B cell (primary cell): Measurements from ENCODE around the gene OR2M3. TPM values are rescaled to one million over a fixed set of nuclear protein-coding genes. Genes with fewer than 3 reads are reported as not detected.

Source experiments
- ATAC-seq: fragments of 200-7000 bp; cut with Tn5 transposase; one replicate; pipeline ENCODE4 v1.10.0; 2021; ENCODE audit warnings: low read depth, mild to moderate bottlenecking, moderate number of reproducible peaks, moderate library complexity
- CTCF ChIA-PET: fragments of 350-600 bp; sonication (Branson Sonifier 250); formaldehyde crosslinking; loops from one replicate; lab custom pipeline; 2021; ENCODE audit warnings: antibody characterized with exemption, inconsistent platforms; lab: Charles Lee
- POLR2A ChIA-PET: fragments of 350-600 bp; sonication (Branson Sonifier 250); formaldehyde crosslinking; loops from one replicate; lab custom pipeline; 2021; ENCODE audit warnings: antibody characterized with exemption; lab: Charles Lee
- DNase-seq: peaks from one replicate; pipeline ENCODE4 v3.0.0; 2013
- H2AFZ ChIP-seq: 2 replicates; pipeline ENCODE4 v1.6.1; 2012; ENCODE audit warnings: mild to moderate bottlenecking, low read depth, low read length; ENCODE audit not compliant: insufficient read depth, poor library complexity, severe bottlenecking
- H3K27ac ChIP-seq, 2 donors: 1 replicate in 1 of 2; 2 replicates in 1 of 2; pipeline ENCODE4 v1.5.1; 2012 to 2013; ENCODE audit warnings: low read length in 2 of 2, mild to moderate bottlenecking in 2 of 2, moderate library complexity in 1 of 2
- H3K27me3 ChIP-seq, 4 experiments: fragments of 200-600 bp in 1 of 4; sonication (generic) in 1 of 4; replicated peaks in 1 of 4; 1 replicate in 2 of 4; 2 replicates in 2 of 4; pipeline versions ENCODE4 v1.6.1 to v1.7.0; 2013 to 2016; ENCODE audit warnings: low read length in 3 of 4, mild to moderate bottlenecking in 2 of 4, mixed read lengths in 1 of 4, moderate library complexity in 1 of 4; ENCODE audit not compliant: insufficient read depth in 4 of 4, control insufficient read depth in 3 of 4; ENCODE audit errors: control extremely low read depth in 1 of 4
- H3K36me3 ChIP-seq, 2 experiments: replicated peaks in 1 of 2; 1 replicate in 1 of 2; 2 replicates in 1 of 2; pipeline versions ENCODE4 v1.6.1 to v1.7.1; 2013; ENCODE audit warnings: low read length in 1 of 2; ENCODE audit not compliant: insufficient read depth in 2 of 2, control insufficient read depth in 1 of 2; ENCODE audit errors: control extremely low read depth in 1 of 2, extremely low read depth in 1 of 2
- H3K4me1 ChIP-seq, 2 donors: fragments of 200-600 bp in 1 of 2; sonication (generic) in 1 of 2; 1 replicate in 1 of 2; 2 replicates in 1 of 2; pipeline versions ENCODE4 v1.5.1 to v1.6.1; 2013 to 2017; ENCODE audit warnings: low read length in 2 of 2; ENCODE audit not compliant: control insufficient read depth in 2 of 2, insufficient read depth in 2 of 2
- H3K4me2 ChIP-seq: replicated peaks from 2 replicates; pipeline ENCODE3; 2012; ENCODE audit warnings: mild to moderate bottlenecking, low read depth, low read length; ENCODE audit not compliant: poor library complexity, severe bottlenecking
- H3K4me3 ChIP-seq, 5 experiments: fragments of 200-600 bp in 1 of 5; sonication (generic) in 1 of 5; 1 replicate in 3 of 5; 2 replicates in 2 of 5; pipeline versions ENCODE4 v1.5.1 to v1.7.0; 2011 to 2016; ENCODE audit warnings: low read length in 4 of 5, mild to moderate bottlenecking in 4 of 5, low read depth in 2 of 5, control low read depth in 1 of 5, moderate library complexity in 1 of 5; ENCODE audit not compliant: insufficient read depth in 1 of 5; ENCODE audit errors: control extremely low read depth in 1 of 5, extremely low read depth in 1 of 5
- H3K79me2 ChIP-seq: fragments of 200-600 bp; sonication (generic); one replicate; pipeline ENCODE4 v1.6.0; 2016; ENCODE audit warnings: low read length; ENCODE audit not compliant: control insufficient read depth, insufficient read depth
- H3K9ac ChIP-seq: fragments of 200-600 bp; sonication (generic); 2 replicates; pipeline ENCODE4 v1.6.1; 2017; ENCODE audit warnings: mild to moderate bottlenecking, low read length, moderate library complexity
- H3K9me3 ChIP-seq, 3 donors: one replicate each; pipeline versions ENCODE4 v1.6.1 to v1.7.1; 2013; ENCODE audit warnings: low read length in 2 of 3; ENCODE audit not compliant: control insufficient read depth in 2 of 3, insufficient read depth in 1 of 3; ENCODE audit errors: control extremely low read depth in 1 of 3
- H4K20me1 ChIP-seq: 2 replicates; pipeline ENCODE4 v1.6.0; 2012; ENCODE audit warnings: mild to moderate bottlenecking, low read length; ENCODE audit not compliant: insufficient read depth, control insufficient read depth, poor library complexity, severe bottlenecking
- H3K27ac Mint-ChIP-seq: one replicate; pipeline ENCODE4 v1.8.0; 2021; ENCODE audit warnings: mixed read lengths
- H3K27me3 Mint-ChIP-seq: one replicate; pipeline ENCODE4 v1.8.0; 2021; ENCODE audit warnings: mixed read lengths
- H3K4me1 Mint-ChIP-seq: one replicate; pipeline ENCODE4 v1.8.0; 2021; ENCODE audit warnings: mixed read lengths
- H3K4me3 Mint-ChIP-seq: one replicate; pipeline ENCODE4 v1.8.0; 2021; ENCODE audit warnings: mixed read lengths
- H3K9me3 Mint-ChIP-seq: one replicate; pipeline ENCODE4 v1.8.0; 2022; ENCODE audit warnings: mixed read lengths; ENCODE audit not compliant: insufficient read depth
- EZH2 ChIP-seq: IDR thresholded peaks from 2 replicates; pipeline ENCODE4 v1.6.1; 2012; ENCODE audit warnings: borderline replicate concordance, low read depth, mild to moderate bottlenecking, moderate library complexity, low read length; ENCODE audit not compliant: insufficient read depth, poor library complexity, severe bottlenecking
- WGBS: methylation state at CpG from one replicate; pipeline ENCODE4 v1.1.5; 2013; ENCODE audit warnings: missing lambda C conversion rate; ENCODE audit not compliant: insufficient coverage; 5-methylcytosine and 5-hydroxymethylcytosine counted together
- intact Hi-C: fragments of 100-400 bp; cut with micrococcal nuclease; formaldehyde crosslinking; loops from one replicate; pipeline ENCODE4 v1.10.0; 2022
- polyA plus RNA-seq: library from polyadenylated mRNA; depleted of rRNA; stranded (reverse); fragments of >200 nt; gene quantifications from 2 replicates; pipeline ENCODE4 v1.2.3, GENCODE V29; 2012
- total RNA-seq, 2 donors: library from RNA; stranded (reverse); fragments of 120-200 nt in 1 of 2; gene quantifications; 1 replicate in 1 of 2; 2 replicates in 1 of 2; pipeline versions ENCODE4 v1.2.3 to v1.2.4, GENCODE V29; 2013 to 2022
- TF ChIP-seq, protein P1 (sequence below): fragments of 200-600 bp; IDR thresholded peaks from one replicate; pipeline ENCODE4 v1.8.0; 2022; ENCODE audit warnings: antibody characterized with exemption, mild to moderate bottlenecking

The OR2M3 gene
- total and polyA plus RNA-seq, 2 donors (not counting 1 experiment from before 2014, with no cell fraction given) = not detected

DNA sequence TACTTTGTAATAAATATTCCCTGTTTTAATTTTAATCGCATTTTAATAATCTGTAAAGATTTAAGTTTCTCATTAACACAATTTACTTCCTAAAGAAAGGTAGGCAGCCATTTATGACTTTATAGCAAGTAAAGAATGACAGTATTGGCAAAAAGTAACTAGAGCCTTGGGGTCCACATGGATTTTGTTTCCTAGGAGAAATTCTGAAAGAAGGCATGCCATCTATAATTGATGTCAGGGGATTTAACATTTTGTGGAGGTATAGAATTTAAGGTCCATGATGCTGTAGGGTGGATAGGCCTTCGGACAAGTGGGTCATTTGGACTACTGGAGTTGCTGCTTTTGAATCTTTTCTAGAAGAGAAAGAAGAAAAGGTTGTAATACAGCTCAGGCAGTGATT is 34.1 kb downstream of the OR2M3 start, which contains the start of gene OR2M4:
Gene OR2M4 (plus strand): TSS at position 301 of the 400 bp plus-strand sequence. CDS start 7,512 bp downstream, outside the sequence.
- Mint-ChIP-seq H3K4me3 (no peak within 1 kb of the TSS), H3K4me1 (no peaks in the 10 kb centered on the region), H3K9me3 (peaks cover 5% of the 10 kb centered on the region), H3K27me3 (no peaks in the 10 kb centered on the region), H3K27ac (no peak within 1 kb of the TSS)
- WGBS = 86% methylated on average over 1 of the region's 2 CpGs
- ATAC-seq (no peak), DNase-seq (no peak)
- ChIA-PET POLR2A (no interaction called here), CTCF (no interaction called here)
- Histone ChIP-seq H2AFZ (no peak within 1 kb of the TSS), H3K9ac (no peak within 1 kb of the TSS), H3K36me3 (no peaks in the 10 kb centered on the region), H3K4me3 (no peak within 1 kb of the TSS), H4K20me1 (no peaks in the 10 kb centered on the region), H3K27ac (no peak within 1 kb of the TSS), H3K79me2 (no peaks in the 10 kb centered on the region), H3K9me3 (peaks cover 0 to 7% (median 3%) of the 10 kb centered on the region in 3 donors), H3K27me3 (no peaks in the 10 kb centered on the region), H3K4me2 (no peak within 1 kb of the TSS), H3K4me1 (no peaks in the 10 kb centered on the region)
- no peak for TF ChIP-seq EZH2
- TF ChIP-seq, protein P1, sequence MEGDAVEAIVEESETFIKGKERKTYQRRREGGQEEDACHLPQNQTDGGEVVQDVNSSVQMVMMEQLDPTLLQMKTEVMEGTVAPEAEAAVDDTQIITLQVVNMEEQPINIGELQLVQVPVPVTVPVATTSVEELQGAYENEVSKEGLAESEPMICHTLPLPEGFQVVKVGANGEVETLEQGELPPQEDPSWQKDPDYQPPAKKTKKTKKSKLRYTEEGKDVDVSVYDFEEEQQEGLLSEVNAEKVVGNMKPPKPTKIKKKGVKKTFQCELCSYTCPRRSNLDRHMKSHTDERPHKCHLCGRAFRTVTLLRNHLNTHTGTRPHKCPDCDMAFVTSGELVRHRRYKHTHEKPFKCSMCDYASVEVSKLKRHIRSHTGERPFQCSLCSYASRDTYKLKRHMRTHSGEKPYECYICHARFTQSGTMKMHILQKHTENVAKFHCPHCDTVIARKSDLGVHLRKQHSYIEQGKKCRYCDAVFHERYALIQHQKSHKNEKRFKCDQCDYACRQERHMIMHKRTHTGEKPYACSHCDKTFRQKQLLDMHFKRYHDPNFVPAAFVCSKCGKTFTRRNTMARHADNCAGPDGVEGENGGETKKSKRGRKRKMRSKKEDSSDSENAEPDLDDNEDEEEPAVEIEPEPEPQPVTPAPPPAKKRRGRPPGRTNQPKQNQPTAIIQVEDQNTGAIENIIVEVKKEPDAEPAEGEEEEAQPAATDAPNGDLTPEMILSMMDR = no peak
- intact Hi-C loops = no loop called here

DNA sequence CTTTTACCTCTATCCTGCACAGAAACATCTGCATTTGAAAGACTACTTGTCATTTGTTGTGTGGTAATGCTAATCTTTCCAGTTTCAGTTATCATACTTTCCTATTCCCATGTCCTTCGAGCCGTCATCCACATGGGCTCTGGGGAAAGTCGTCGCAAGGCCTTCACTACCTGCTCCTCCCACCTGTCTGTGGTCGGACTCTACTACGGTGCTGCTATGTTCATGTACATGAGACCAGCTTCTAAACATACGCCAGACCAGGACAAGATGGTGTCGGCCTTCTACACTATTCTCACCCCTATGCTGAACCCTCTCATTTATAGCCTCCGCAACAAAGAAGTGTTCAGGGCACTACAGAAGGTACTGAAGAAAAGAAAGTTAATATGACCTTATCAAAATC is 42.4 kb downstream of the OR2M3 start:
- Histone ChIP-seq H3K36me3 (no peaks in the 10 kb centered on the region), H3K4me3 (no peak overlapping the region), H3K27me3 (peaks cover 0 to 8% (median 2%) of the 10 kb centered on the region in 4 experiments), H4K20me1 (no peaks in the 10 kb centered on the region), H2AFZ (no peak overlapping the region), H3K4me1 (peaks cover 3 to 4% of the 10 kb centered on the region in 2 donors), H3K27ac (no peak overlapping the region), H3K9ac (no peak overlapping the region), H3K79me2 (no peaks in the 10 kb centered on the region), H3K4me2 (no peak overlapping the region), H3K9me3 (no peaks in the 10 kb centered on the region)
- POLR2A ChIA-PET = no interaction called here
- intact Hi-C loops = no loop called here
- Mint-ChIP-seq H3K27me3 (peaks cover 20% of the 10 kb centered on the region), H3K4me3 (no peak overlapping the region), H3K4me1 (peaks cover 2% of the 10 kb centered on the region), H3K9me3 (no peaks in the 10 kb centered on the region), H3K27ac (no peak overlapping the region)
- no peak for TF ChIP-seq EZH2
- 96% methylated on average over 6 of the region's 9 CpGs for WGBS
- no peak for DNase-seq
- CTCF ChIA-PET = no interaction called here
- ATAC-seq = no peak
